Endothelial cell of umbilical vein (primary cell): ENCODE results near the gene SLC5A1.

Experiments
- CTCF ChIP-seq, 2 donors: IDR thresholded peaks; 1 replicate in 1 of 2; 2 replicates in 1 of 2; pipeline ENCODE4 v1.5.1; 2011; ENCODE audit warnings: low read length in 2 of 2, mild to moderate bottlenecking in 2 of 2, moderate library complexity in 2 of 2, control low read depth in 1 of 2, inconsistent platforms in 1 of 2, low read depth in 1 of 2; ENCODE audit not compliant: insufficient read depth in 1 of 2; ENCODE audit errors: extremely low read depth in 1 of 2
- EZH2 ChIP-seq: IDR thresholded peaks from 2 replicates; pipeline ENCODE4 v1.6.1; 2012; ENCODE audit warnings: borderline replicate concordance, low read depth, mild to moderate bottlenecking, moderate library complexity, low read length, inconsistent platforms; ENCODE audit not compliant: severe bottlenecking
- FOS ChIP-seq: IDR thresholded peaks from 2 replicates; pipeline ENCODE4 v1.6.1; 2011; ENCODE audit warnings: mild to moderate bottlenecking, low read length, moderate library complexity, borderline replicate concordance; ENCODE audit not compliant: insufficient read depth
- JUN ChIP-seq: IDR thresholded peaks from 2 replicates; pipeline ENCODE4 v1.6.1; 2011; ENCODE audit warnings: borderline replicate concordance, low read depth; ENCODE audit not compliant: insufficient read length, insufficient read depth
- MAX ChIP-seq: IDR thresholded peaks from 2 replicates; pipeline ENCODE4 v1.6.1; 2011; ENCODE audit not compliant: insufficient read depth, insufficient read length
- MYC ChIP-seq: IDR thresholded peaks from one replicate; pipeline ENCODE4 v1.6.1; 2011; ENCODE audit warnings: mild to moderate bottlenecking, low read depth, low read length
- POLR2AphosphoS5 ChIP-seq: IDR thresholded peaks from 2 replicates; pipeline ENCODE4 v1.6.1; 2012; ENCODE audit warnings: low read depth, mild to moderate bottlenecking, control low read depth, low read length, moderate library complexity; ENCODE audit not compliant: insufficient read depth

- TF ChIP-seq EZH2: no peak
- TF ChIP-seq POLR2AphosphoS5: no peak
- TF ChIP-seq CTCF (IDR thresholded peaks at IDR 0.05; ENCODE audit: extremely low read depth in 1 of 2, insufficient read depth in 1 of 2, low read depth in 1 of 2, low read length in 2 of 2): no peak
- no peak for TF ChIP-seq MYC
- no peak for TF ChIP-seq MAX
- no peak for TF ChIP-seq FOS
- TF ChIP-seq JUN: no peak
Observed at GRCh38 chr22:32120603-32121002, 77.5 kb downstream of the SLC5A1 start.
